GM12878 (cell line): ENCODE data around the gene ATG4B. TPM values are rescaled to one million over a fixed set of nuclear protein-coding genes. Genes with fewer than 3 reads are reported as not detected.
A peak's percentile ranks its signal among the peaks of the same experiment; 100 is the strongest.

Experiments
- ATAC-seq: fragments of 200-7000 bp; cut with Tn5 transposase; 3 replicates; pipeline ENCODE4 v1.9.1; 2020; ENCODE audit warnings: mild to moderate bottlenecking, moderate library complexity
- BruUV-seq: library from RNA; stranded (reverse); fragments of 400-500 nt; replicated peaks from 2 replicates; lab custom pipeline; 2021; lab: Mats Ljungman, UMichigan
- CTCF ChIA-PET: fragments of 300-600 bp; sonication (Branson Sonifier 250); formaldehyde crosslinking; extraction: SDS; loops from one replicate; lab custom pipeline; 2021; ENCODE audit warnings: inconsistent platforms; lab: Yijun Ruan, JAX
- POLR2A ChIA-PET: fragments of 350-600 bp; formaldehyde crosslinking; extraction: SDS; loops from one replicate; lab custom pipeline; 2021; ENCODE audit warnings: inconsistent platforms; lab: Charles Lee
- RAD21 ChIA-PET: fragments of 300-600 bp; sonication (Branson Sonifier 250); formaldehyde crosslinking; loops from one replicate; lab custom pipeline; 2023; ENCODE audit warnings: antibody characterized with exemption; ENCODE audit not compliant: unreplicated experiment; lab: Charles Lee
- SMC1A ChIA-PET: fragments of 300-600 bp; sonication (Branson Sonifier 250); formaldehyde crosslinking; loops from one replicate; lab custom pipeline; 2023; ENCODE audit not compliant: unreplicated experiment, uncharacterized antibody; lab: Charles Lee
- DNase-seq: peaks from one replicate; pipeline ENCODE4 v3.0.0-alpha.2; 2011; ENCODE audit warnings: low read depth, low spot score
- FAIRE-seq: peaks from 3 replicates; lab custom pipeline; 2011; peaks lifted over from hg19 to GRCh38; lab: Jason Lieb, UNC
- H2AFZ ChIP-seq: 2 replicates; pipeline ENCODE4 v1.6.0; 2011; ENCODE audit warnings: low read depth, low read length, control low read depth; ENCODE audit not compliant: control insufficient read depth
- H3K27ac ChIP-seq: 2 replicates; pipeline ENCODE4 v1.5.1; 2011; ENCODE audit warnings: control low read depth; ENCODE audit not compliant: control insufficient read depth, insufficient read depth
- H3K27me3 ChIP-seq, 2 experiments: replicated peaks in 1 of 2; 2 replicates each; pipeline versions ENCODE4 v1.6.0 to v1.6.1; 2011; ENCODE audit warnings: low read length in 1 of 2; ENCODE audit not compliant: control insufficient read depth in 2 of 2, insufficient read depth in 2 of 2
- H3K36me3 ChIP-seq, 2 experiments: 2 replicates each; pipeline ENCODE4 v1.5.1; 2011; ENCODE audit warnings: low read length in 1 of 2; ENCODE audit not compliant: control insufficient read depth in 2 of 2, insufficient read depth in 2 of 2
- H3K4me1 ChIP-seq: 2 replicates; pipeline ENCODE4 v1.6.1; 2011; ENCODE audit warnings: mild to moderate bottlenecking, low read length, moderate library complexity, mixed read lengths; ENCODE audit not compliant: control insufficient read depth, insufficient read depth
- H3K4me2 ChIP-seq: 2 replicates; pipeline ENCODE4 v1.6.0; 2011; ENCODE audit warnings: control low read depth; ENCODE audit not compliant: control insufficient read depth, insufficient read depth
- H3K4me3 ChIP-seq: fragments of 200-600 bp; sonication (generic); 2 replicates; pipeline ENCODE4 v1.5.1; 2016
- H3K79me2 ChIP-seq: 2 replicates; pipeline ENCODE4 v1.6.0; 2011; ENCODE audit warnings: low read length; ENCODE audit not compliant: control insufficient read depth, insufficient read depth
- H3K9ac ChIP-seq: 2 replicates; pipeline ENCODE4 v1.8.0; 2011; ENCODE audit warnings: low read length, control low read depth, mixed read lengths; ENCODE audit not compliant: control insufficient read depth, insufficient read depth
- H3K9me3 ChIP-seq: replicated peaks from 3 replicates; pipeline ENCODE4 v1.5.1; 2011; ENCODE audit warnings: mild to moderate bottlenecking, low read length; ENCODE audit not compliant: control insufficient read depth, insufficient read depth
- H4K20me1 ChIP-seq: 2 replicates; pipeline ENCODE4 v1.6.0; 2011; ENCODE audit not compliant: control insufficient read depth, insufficient read depth
- BHLHE40 ChIP-seq, 2 experiments: fragments of 450-650 bp in 1 of 2; IDR thresholded peaks; 2 replicates each; pipeline ENCODE4 v1.6.1; 2011 to 2017; ENCODE audit warnings: low read depth in 2 of 2, borderline replicate concordance in 1 of 2, improper control_type of control experiment in 1 of 2, low read length in 1 of 2, mild to moderate bottlenecking in 1 of 2
- CHD1 ChIP-seq: IDR thresholded peaks from 2 replicates; pipeline ENCODE4 v1.6.1; 2012; ENCODE audit warnings: low read depth, low read length, improper control_type of control experiment
- CREM ChIP-seq: IDR thresholded peaks from 2 replicates; pipeline ENCODE4 v1.6.1; 2014; ENCODE audit warnings: antibody characterized with exemption, low read depth
- CTCF ChIP-seq, 3 experiments: IDR thresholded peaks in 2 of 3; conservative IDR thresholded peaks in 1 of 3; 2 replicates each; pipeline ENCODE4 v1.5.1; 2011; ENCODE audit warnings: low read depth in 3 of 3, low read length in 3 of 3, mild to moderate bottlenecking in 3 of 3, control low read depth in 2 of 3, moderate library complexity in 2 of 3, inconsistent platforms in 1 of 3, mixed read lengths in 1 of 3; ENCODE audit not compliant: control insufficient read depth in 2 of 3, insufficient read depth in 1 of 3; ENCODE audit errors: extremely low read depth in 1 of 3
- FOXK2 ChIP-seq: fragments of 450-650 bp; IDR thresholded peaks from 2 replicates; pipeline ENCODE4 v1.6.1; 2017; ENCODE audit warnings: mild to moderate bottlenecking, moderate library complexity
- NR2C1 ChIP-seq: fragments of 450-650 bp; IDR thresholded peaks from 2 replicates; pipeline ENCODE4 v1.6.1; 2017; ENCODE audit warnings: antibody characterized with exemption, mild to moderate bottlenecking, moderate library complexity
- POLR2AphosphoS2 ChIP-seq: IDR thresholded peaks from 2 replicates; pipeline ENCODE4 v1.6.1; 2011; ENCODE audit warnings: low read depth, mild to moderate bottlenecking, low read length, improper control_type of control experiment, moderate library complexity
- RAD21 ChIP-seq: IDR thresholded peaks from 2 replicates; pipeline ENCODE4 v1.6.1; 2011; ENCODE audit warnings: mild to moderate bottlenecking, low read depth, low read length, moderate library complexity; ENCODE audit not compliant: insufficient read depth
- RAD51 ChIP-seq: fragments of 450-650 bp; IDR thresholded peaks from 2 replicates; pipeline ENCODE4 v1.6.1; 2016; ENCODE audit warnings: moderate library complexity, mild to moderate bottlenecking, inconsistent platforms
- WGBS: methylation state at CpG from one replicate; pipeline ENCODE4 v1.1.6; 2016; ENCODE audit warnings: low lambda C conversion rate; ENCODE audit not compliant: insufficient replicate concordance, insufficient coverage; ENCODE audit errors: missing lambda C conversion rate; 5-methylcytosine and 5-hydroxymethylcytosine counted together
- in situ Hi-C: fragments of 300-500 bp; cut with MboI; formaldehyde crosslinking; loops from 9 replicates; pipeline ENCODE4 v1.14.3; 2018; ENCODE audit warnings: mixed read lengths
- intact Hi-C: fragments of 100-400 bp; cut with micrococcal nuclease; formaldehyde crosslinking; loops from one replicate; pipeline ENCODE4 v1.14.2; 2022; ENCODE audit not compliant: unreplicated experiment
- polyA plus RNA-seq, 11 experiments: library from polyadenylated mRNA; depleted of rRNA in 4 of 11; unstranded in 6 of 11; stranded (reverse) in 5 of 11; fragments of >200 nt; fragmentation: Nextera tagmentation in 4 of 11; fragmentation: Illumina TruSeq in 1 of 11; extraction: Ambion mirVana in 4 of 11; extraction: Trizol in 1 of 11; gene quantifications; 1 replicate in 1 of 11; 2 replicates in 10 of 11; pipeline versions ENCODE4 v1.2.1 to v1.2.3, GENCODE V29; 2011 to 2016; ENCODE audit warnings: inconsistent platforms in 2 of 11, missing spikeins in 2 of 11, low read depth in 1 of 11
- total RNA-seq, 4 experiments: library from RNA; depleted of rRNA in 3 of 4; stranded (reverse); fragments of >200 nt in 3 of 4; fragmentation: Illumina TruSeq in 1 of 4; extraction: Trizol in 1 of 4; gene quantifications; 2 replicates each; pipeline versions ENCODE4 v1.2.1 to v1.2.3, GENCODE V29; 2013 to 2021

Gene ATG4B
- total and polyA plus RNA-seq, 10 of the 15 experiments (the other 5 are each of a cell fraction or from before 2014, with no cell fraction given) = 5.8 to 84.1 (median 64.9) TPM

DNA sequence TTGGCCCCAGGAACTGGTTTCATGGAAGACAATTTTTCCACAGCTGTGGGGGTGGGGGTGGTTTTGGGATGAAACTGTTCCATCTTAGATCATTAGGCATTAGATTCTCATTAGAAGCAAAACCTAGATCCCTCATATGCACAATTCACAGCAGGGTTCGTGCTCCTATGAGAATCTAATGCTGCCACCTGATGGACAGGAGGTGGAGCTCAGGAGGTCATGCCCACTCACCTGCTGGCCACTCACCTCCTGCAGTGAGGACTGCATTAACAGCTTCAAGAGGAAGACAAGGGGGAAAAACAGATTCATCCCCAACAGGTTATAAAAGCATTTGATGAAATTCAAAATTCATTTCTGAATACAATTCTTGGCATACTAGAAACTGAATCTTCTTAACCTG, 39.0 kb upstream of the ATG4B start:
- intact Hi-C loops = no loop called here
- Histone ChIP-seq H4K20me1 (no peaks in the 10 kb centered on the region), H3K36me3 (peaks cover 10 to 17% of the 10 kb centered on the region in 2 experiments), H3K79me2 (no peaks in the 10 kb centered on the region), H3K27ac (no peak overlapping the region), H3K9ac (no peak overlapping the region), H3K9me3 (no peaks in the 10 kb centered on the region), H2AFZ (no peak overlapping the region), H3K4me2 (no peak overlapping the region), H3K4me3 (no peak overlapping the region), H3K27me3 (no peaks in the 10 kb centered on the region), H3K4me1 (no peaks in the 10 kb centered on the region)
- CTCF ChIA-PET = interaction anchor here (0.6 to 1.7 kb wide), 11 partner anchors 12 to 488 kb away, joined by 3 to 7 read pairs (median 3); no protein-coding TSS in a partner anchor
- SMC1A ChIA-PET = interaction anchor here (0.7 to 1.5 kb wide), 3 partner anchors 10 to 206 kb away, joined by 3 read pairs; no protein-coding TSS in a partner anchor
- ATAC-seq (peak; percentile 38; the same call in 1 of the 3 replicates), FAIRE-seq (peak; percentile 49), DNase-seq (no peak)
- POLR2A ChIA-PET = interaction anchor here (0.7 kb wide), 1 partner anchor 156 kb away, joined by 3 read pairs; no protein-coding TSS in a partner anchor
- WGBS = 96% methylated on average over 1 of the region's 1 CpG
- no TSS peak for BruUV-seq
- in situ Hi-C loops = no loop called here
- RAD21 ChIA-PET = interaction anchor here (1.0 kb wide), 1 partner anchor 83 kb away, joined by 3 read pairs; no protein-coding TSS in a partner anchor
- TF ChIP-seq RAD21 (peak; percentile 43), FOXK2 (no peak), CREM (no peak), NR2C1 (no peak), CTCF (IDR thresholded peaks at IDR 0.05 in 2 of 3, conservative IDR thresholded peaks at IDR 0.05 in 1 of 3; ENCODE audit: control insufficient read depth in 2 of 3, extremely low read depth in 1 of 3, insufficient read depth in 1 of 3, low read depth in 3 of 3, low read length in 3 of 3) (peak; percentile 25 to 36 (median 32); a peak in 4 of 6 replicates), RAD51 (no peak), BHLHE40 (IDR thresholded peaks at IDR 0.05; ENCODE audit: borderline replicate concordance in 1 of 2, low read depth in 2 of 2, low read length in 1 of 2) (no peak), CHD1 (no peak), POLR2AphosphoS2 (no peak)
